ENCODE measurements around the gene UNC119. TPM values are rescaled to one million over a fixed set of nuclear protein-coding genes. Genes with fewer than 3 reads are reported as not detected.

Gene UNC119
- total and polyA plus RNA-seq, 8 donors: 13.6 to 30.9 (median 17.2) TPM

DNA sequence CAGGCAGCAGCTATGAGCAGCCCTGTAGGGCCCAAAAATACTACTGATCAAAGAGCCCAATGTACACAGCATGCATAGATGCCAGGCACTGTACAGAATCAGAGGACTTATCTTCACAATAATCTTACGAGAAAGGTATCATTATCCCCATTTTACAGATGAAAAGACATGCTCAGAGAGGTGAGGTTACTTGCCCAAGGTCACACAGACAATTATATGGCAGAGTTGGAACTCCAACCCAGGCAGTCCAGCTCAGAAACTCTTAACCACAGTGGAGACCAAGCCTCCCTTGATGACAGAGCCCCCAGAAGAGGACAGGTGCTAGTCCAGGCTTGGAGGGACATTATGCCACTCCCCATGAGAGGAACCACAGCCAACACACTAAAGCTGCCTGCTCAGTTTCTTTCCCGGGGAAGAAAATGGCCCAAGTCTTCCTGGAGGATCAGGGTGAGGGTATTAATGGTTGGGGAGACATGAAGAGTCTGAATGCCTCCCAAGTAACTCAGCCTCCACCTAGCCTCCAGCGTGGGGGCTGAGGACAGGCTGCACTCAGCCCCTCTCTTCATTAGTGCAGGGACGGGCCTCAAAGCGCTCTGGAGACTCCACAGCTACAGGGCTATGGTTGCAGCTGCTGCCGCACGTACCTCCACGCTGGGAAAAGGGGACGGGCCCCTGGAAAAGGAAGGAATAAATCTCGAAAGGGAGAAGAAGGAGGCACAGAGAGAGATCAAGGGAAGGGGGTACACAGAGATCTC lies 826 bp downstream of the UNC119 start:
- TF ChIP-seq POLR2AphosphoS5 (IDR thresholded peaks at IDR 0.05): no peak
- TF ChIP-seq POLR2A (IDR thresholded peaks at IDR 0.05): no peak
- TF ChIP-seq EP300 (IDR thresholded peaks at IDR 0.05): no peak
- TF ChIP-seq, protein P1, sequence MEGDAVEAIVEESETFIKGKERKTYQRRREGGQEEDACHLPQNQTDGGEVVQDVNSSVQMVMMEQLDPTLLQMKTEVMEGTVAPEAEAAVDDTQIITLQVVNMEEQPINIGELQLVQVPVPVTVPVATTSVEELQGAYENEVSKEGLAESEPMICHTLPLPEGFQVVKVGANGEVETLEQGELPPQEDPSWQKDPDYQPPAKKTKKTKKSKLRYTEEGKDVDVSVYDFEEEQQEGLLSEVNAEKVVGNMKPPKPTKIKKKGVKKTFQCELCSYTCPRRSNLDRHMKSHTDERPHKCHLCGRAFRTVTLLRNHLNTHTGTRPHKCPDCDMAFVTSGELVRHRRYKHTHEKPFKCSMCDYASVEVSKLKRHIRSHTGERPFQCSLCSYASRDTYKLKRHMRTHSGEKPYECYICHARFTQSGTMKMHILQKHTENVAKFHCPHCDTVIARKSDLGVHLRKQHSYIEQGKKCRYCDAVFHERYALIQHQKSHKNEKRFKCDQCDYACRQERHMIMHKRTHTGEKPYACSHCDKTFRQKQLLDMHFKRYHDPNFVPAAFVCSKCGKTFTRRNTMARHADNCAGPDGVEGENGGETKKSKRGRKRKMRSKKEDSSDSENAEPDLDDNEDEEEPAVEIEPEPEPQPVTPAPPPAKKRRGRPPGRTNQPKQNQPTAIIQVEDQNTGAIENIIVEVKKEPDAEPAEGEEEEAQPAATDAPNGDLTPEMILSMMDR (IDR thresholded peaks at IDR 0.05): no peak
- Histone ChIP-seq H3K9me3 (no peaks in the 10 kb centered on the region), H3K27me3 (no peaks in the 10 kb centered on the region), H3K36me3 (peaks cover 32 to 46% (median 44%) of the 10 kb centered on the region in 4 donors), H3K27ac (peak overlapping the region in 4 of 5 donors; percentile 57 to 77 (median 74)), H3K4me1 (peaks cover 10 to 54% (median 45%) of the 10 kb centered on the region in 4 donors), H3K4me3 (peak overlapping the region; percentile 63 to 93 (median 69))
- WGBS, 5 donors: 13 to 20% (median 14%) methylated on average over 10 of the region's 10 CpGs
- DNase-seq: peak in 1 of 2 donors; percentile 58
- intact Hi-C loops (cut with DNase I; ENCODE audit: low total_unique reads): no loop called here

DNA sequence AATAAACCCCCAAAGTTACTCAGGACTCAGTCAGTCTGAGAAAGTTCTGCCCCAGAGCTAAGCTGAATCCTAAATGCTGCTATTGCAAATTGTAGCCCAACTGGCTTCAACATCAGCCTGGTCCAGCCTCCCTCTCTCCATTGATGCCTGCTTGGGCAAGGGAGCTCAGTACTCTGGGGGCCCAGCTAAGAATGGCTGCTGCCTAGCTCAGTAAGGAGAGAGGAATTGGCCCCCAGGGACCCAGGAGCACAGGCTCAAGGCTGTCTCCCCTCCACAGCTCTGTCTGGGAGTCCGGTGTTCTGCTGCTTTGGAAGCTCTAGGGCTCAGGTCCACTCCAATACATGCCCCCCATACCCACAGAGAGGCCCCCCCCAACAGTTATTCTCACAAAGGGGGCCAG lies 1.6 kb downstream of the UNC119 start:
- DNase-seq: no peak
- TF ChIP-seq, protein P1 (IDR thresholded peaks at IDR 0.05): no peak
- TF ChIP-seq POLR2A (IDR thresholded peaks at IDR 0.05) (no peak), EP300 (IDR thresholded peaks at IDR 0.05) (no peak), POLR2AphosphoS5 (IDR thresholded peaks at IDR 0.05) (no peak)
- WGBS, 5 donors: 95 to 100% (median 100%) methylated on average over 1 of the region's 1 CpG
- H3K9me3 ChIP-seq: no peaks in the 10 kb centered on the region
- H3K36me3 ChIP-seq: peaks cover 25 to 45% (median 41%) of the 10 kb centered on the region in 4 donors
- intact Hi-C loops (cut with DNase I; ENCODE audit: low total_unique reads): no loop called here
- H3K27me3 ChIP-seq: no peaks in the 10 kb centered on the region
- H3K27ac ChIP-seq: no peak overlapping the region
- peaks cover 10 to 54% (median 45%) of the 10 kb centered on the region in 4 donors for H3K4me1 ChIP-seq
- no peak overlapping the region for H3K4me3 ChIP-seq

DNA sequence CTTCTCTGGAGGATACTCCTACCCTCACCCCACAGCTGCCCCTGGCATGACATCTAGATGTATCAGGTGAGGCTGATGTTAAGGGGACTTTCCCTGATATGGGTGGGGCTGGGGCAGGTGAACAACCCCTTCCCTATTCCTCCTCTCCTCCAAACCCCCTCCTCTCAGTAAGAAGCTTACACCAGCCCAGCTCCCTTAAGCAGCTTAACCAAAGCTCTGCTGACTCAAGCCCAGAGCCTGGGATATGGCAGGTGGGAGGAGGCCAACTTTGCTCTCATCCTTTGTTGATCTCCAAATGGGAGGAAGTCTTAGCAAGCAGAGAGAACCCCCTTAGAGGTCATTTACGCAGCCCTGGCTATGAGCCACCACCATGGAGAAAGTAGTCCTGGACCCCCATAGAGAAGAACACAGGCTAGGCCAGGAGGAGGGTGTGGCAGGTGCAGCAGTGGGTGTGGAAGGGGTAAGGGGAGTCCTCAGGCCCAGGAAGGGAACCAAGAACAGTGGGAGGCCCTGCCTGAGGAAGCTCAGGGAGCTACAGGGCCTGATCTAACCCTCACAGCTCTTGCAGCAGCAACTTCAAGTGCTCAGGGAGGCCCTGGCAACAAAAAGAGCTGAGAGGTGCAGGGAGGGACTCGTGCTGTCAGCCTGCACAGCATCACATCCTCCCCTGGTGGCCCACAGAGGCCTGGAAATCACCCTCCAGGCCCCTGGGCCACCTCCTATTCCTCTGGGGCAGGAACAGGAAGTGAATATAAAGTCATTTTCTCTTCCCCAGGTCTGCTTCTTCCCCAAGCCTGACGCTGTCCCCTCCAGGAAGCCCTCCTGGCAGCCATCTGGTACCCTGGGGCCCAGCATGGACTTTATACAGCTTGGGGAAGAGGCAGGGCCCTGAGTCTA lies 2.9 kb downstream of the UNC119 start:
- peak in 1 of 2 donors; percentile 55 for DNase-seq
- Histone ChIP-seq H3K9me3 (no peaks in the 10 kb centered on the region), H3K27ac (no peak overlapping the region), H3K36me3 (peaks cover 14 to 31% (median 27%) of the 10 kb centered on the region in 4 donors), H3K4me3 (no peak overlapping the region), H3K27me3 (no peaks in the 10 kb centered on the region), H3K4me1 (peaks cover 10 to 54% (median 45%) of the 10 kb centered on the region in 4 donors)
- WGBS, 5 donors: 63 to 85% (median 81%) methylated on average over 3 of the region's 3 CpGs
- intact Hi-C loops (cut with DNase I; ENCODE audit: low total_unique reads): no loop called here
- TF ChIP-seq POLR2A (IDR thresholded peaks at IDR 0.05): no peak
- no peak for TF ChIP-seq POLR2AphosphoS5 (IDR thresholded peaks at IDR 0.05)
- TF ChIP-seq EP300 (IDR thresholded peaks at IDR 0.05): no peak
- TF ChIP-seq, protein P1 (IDR thresholded peaks at IDR 0.05): no peak

DNA sequence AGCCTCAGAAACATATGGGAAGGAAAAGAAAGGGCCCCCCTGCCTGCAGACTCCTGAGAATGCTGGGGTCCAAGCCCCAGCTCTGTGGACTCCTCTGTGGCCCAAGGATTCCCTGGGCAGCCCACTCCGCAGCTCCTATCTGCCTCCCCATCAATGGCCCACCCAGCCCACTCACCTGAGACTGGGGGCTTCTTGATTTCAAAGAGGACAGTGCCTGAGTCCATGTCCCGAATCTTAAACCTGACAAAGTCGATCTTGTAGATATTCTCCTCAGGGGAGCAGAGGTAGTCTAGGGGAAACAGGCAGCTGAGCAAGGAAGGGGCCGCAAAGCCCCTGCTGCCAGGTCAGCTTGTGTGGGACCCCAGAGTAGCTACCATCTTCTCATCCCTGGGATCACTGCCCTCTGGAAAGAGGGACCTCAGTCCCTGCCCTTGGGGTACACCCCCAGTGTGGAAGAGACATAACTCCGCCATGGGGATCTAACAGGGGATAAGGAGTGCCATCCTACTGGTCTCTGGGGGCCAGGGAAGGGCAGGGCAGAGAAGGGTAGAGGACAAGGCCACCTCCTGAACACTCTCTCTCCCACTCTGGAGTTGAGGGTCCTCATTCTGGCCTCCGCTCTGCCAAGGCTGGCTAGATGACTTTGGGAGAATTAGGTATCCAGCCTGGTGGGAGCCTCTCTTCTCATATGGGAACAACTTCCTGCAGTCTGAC lies 3.9 kb downstream of the UNC119 start:
- Histone ChIP-seq H3K27ac (no peak overlapping the region), H3K36me3 (peaks cover 5 to 22% (median 18%) of the 10 kb centered on the region in 4 donors), H3K4me1 (peaks cover 7 to 51% (median 41%) of the 10 kb centered on the region in 4 donors), H3K4me3 (no peak overlapping the region), H3K27me3 (no peaks in the 10 kb centered on the region), H3K9me3 (no peaks in the 10 kb centered on the region)
- intact Hi-C loops (cut with DNase I; ENCODE audit: low total_unique reads): no loop called here
- DNase-seq: no peak
- 74 to 92% (median 91%) methylated on average over 5 to 6 of the region's 6 CpGs for WGBS, 5 donors
- no peak for TF ChIP-seq POLR2AphosphoS5 (IDR thresholded peaks at IDR 0.05)
- no peak for TF ChIP-seq EP300 (IDR thresholded peaks at IDR 0.05)
- TF ChIP-seq, protein P1 (IDR thresholded peaks at IDR 0.05): no peak
- no peak for TF ChIP-seq POLR2A (IDR thresholded peaks at IDR 0.05)

Data from stomach (tissue), 9 donors.